ENCODE results near the gene IFNK.

GRCh38 chr9:27487128-27487640 is 36.9 kb upstream of the IFNK start:
- TF ChIP-seq CTCF (optimal IDR thresholded peaks at IDR 0.05 in 1 of 3, IDR thresholded peaks at IDR 0.05 in 1 of 3, conservative IDR thresholded peaks at IDR 0.05 in 1 of 3; ENCODE audit: extremely low read depth in 1 of 3, insufficient read depth in 2 of 3, low read length in 3 of 3) = no peak
- TF ChIP-seq EZH2 (IDR thresholded peaks at IDR 0.05; ENCODE audit: low read length) = no peak
